Measurements from ENCODE around the gene OSBP2. TPM values are rescaled to one million over a fixed set of nuclear protein-coding genes. Genes with fewer than 3 reads are reported as not detected.
A peak's percentile ranks its signal among the peaks of the same experiment; 100 is the strongest.

The OSBP2 gene
- total RNA-seq, 2 experiments from 2014 or later: 0.58 to 0.72 TPM

GRCh38 chr22:30947816-30948454 lies 253.3 kb downstream of the OSBP2 start:
- POLR2A ChIA-PET: interaction anchor here (0.6 kb wide), 2 partner anchors 61 to 137 kb away, joined by 3 to 4 read pairs; no protein-coding TSS in a partner anchor
- intact Hi-C loops (cut with micrococcal nuclease): no loop called here
- no peak for DNase-seq
- CTCF ChIA-PET: interaction anchor here (0.7 to 2.0 kb wide), 3 partner anchors 132 to 137 kb away, joined by 3 to 14 read pairs (median 12); no protein-coding TSS in a partner anchor
- Mint-ChIP-seq H3K9me3 (no peaks in the 10 kb centered on the region), H3K36me3 (ENCODE audit: low read depth) (peaks cover 47% of the 10 kb centered on the region), H3K27me3 (no peaks in the 10 kb centered on the region), H3K4me1 (ENCODE audit: low read depth) (peaks cover 44% of the 10 kb centered on the region), H3K4me3 (no peak overlapping the region), H3K27ac (no peak overlapping the region)
- ATAC-seq: peak; percentile 61
- peak; percentile 38 for TF ChIP-seq CTCF (IDR thresholded peaks at IDR 0.05)

- no peak for TF ChIP-seq CTCF (IDR thresholded peaks at IDR 0.05)
- DNase-seq (no peak), ATAC-seq (no peak)
- Mint-ChIP-seq H3K4me3 (no peak overlapping the region), H3K27ac (no peak overlapping the region), H3K9me3 (no peaks in the 10 kb centered on the region), H3K36me3 (ENCODE audit: low read depth) (peaks cover 48% of the 10 kb centered on the region), H3K27me3 (no peaks in the 10 kb centered on the region), H3K4me1 (ENCODE audit: low read depth) (peaks cover 38% of the 10 kb centered on the region)
- intact Hi-C loops (cut with micrococcal nuclease): no loop called here
- CTCF ChIA-PET: interaction anchor here (0.7 to 2.0 kb wide), 5 partner anchors 15 to 136 kb away, joined by 3 to 12 read pairs (median 4); partner anchors contain the start of genes MORC2 and TUG1
- POLR2A ChIA-PET: no interaction called here
These were observed 254.3 kb downstream of the OSBP2 start for GRCh38 chr22:30948930-30949342.

DNA sequence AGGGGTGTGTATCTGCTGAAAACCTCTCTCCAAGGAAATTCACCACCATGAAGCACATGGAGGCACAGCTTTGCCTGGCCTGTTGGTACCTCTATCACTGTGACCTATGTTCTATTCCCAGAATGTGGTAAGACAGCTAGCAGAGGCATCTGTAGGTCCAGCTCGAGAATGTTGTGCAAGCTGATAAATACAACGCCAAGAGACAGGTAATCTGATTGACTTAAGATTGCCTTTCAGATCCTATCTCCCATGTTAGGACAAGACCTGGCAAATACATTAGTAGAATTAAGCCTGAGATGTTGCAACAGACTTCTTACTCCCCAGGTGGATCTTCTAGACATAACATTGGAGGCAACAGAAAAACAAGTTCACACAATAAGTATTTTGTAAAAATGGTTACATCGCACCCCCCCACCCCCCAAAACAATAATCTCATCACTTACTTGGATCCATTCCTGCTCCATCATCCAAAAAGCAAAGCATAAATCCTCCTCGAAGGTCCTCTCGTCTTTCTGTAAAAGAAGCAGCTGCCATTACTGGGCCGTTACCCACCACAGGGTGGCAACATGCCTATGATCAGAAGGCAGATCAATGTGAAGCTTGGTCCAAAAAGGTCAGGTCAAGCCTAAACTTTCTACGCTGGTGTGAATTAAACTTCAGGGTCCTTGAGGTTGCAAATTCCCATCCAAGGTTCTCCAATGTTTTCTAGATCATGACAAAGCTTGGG lies 255.4 kb downstream of the OSBP2 start:
- Mint-ChIP-seq H3K27ac (no peak overlapping the region), H3K9me3 (no peaks in the 10 kb centered on the region), H3K4me1 (ENCODE audit: low read depth) (peaks cover 34% of the 10 kb centered on the region), H3K27me3 (no peaks in the 10 kb centered on the region), H3K36me3 (ENCODE audit: low read depth) (peaks cover 44% of the 10 kb centered on the region), H3K4me3 (no peak overlapping the region)
- ATAC-seq (no peak), DNase-seq (no peak)
- ChIA-PET POLR2A (interaction anchor here (0.6 to 1.7 kb wide), 2 partner anchors 135 to 138 kb away, joined by 3 to 7 read pairs; no protein-coding TSS in a partner anchor), CTCF (interaction anchor here (1.0 to 2.0 kb wide), 5 partner anchors 10 to 135 kb away, joined by 3 to 12 read pairs (median 4); partner anchors contain the start of genes MORC2 and TUG1)
- TF ChIP-seq CTCF (IDR thresholded peaks at IDR 0.05): no peak
- intact Hi-C loops (cut with micrococcal nuclease): no loop called here

DNA sequence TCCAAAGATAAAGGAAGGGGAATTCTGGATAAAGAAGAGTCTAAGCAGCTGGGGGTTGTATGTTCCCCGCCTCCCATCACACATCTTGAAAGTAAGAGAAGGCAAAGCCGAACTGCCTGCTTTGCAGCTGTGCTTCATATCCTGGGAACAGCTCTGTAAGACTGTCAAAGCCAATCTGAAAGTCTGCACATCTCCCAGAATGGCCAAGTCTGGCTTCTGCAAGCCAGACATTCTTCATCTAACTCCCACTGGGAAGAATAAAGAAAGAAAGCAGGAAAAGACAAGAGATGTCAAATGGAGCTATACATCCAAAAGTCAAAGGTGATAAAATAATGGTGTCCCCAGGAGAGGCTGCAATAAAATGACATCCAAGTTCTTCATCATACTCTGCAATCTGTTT lies 258.5 kb downstream of the OSBP2 start:
- Mint-ChIP-seq H3K27me3 (no peaks in the 10 kb centered on the region), H3K9me3 (no peaks in the 10 kb centered on the region), H3K36me3 (ENCODE audit: low read depth) (peaks cover 51% of the 10 kb centered on the region), H3K4me1 (ENCODE audit: low read depth) (peaks cover 47% of the 10 kb centered on the region), H3K27ac (no peak overlapping the region), H3K4me3 (no peak overlapping the region)
- ChIA-PET CTCF (interaction anchor here (1.0 to 1.2 kb wide), 4 partner anchors 33 to 132 kb away, joined by 3 to 9 read pairs (median 3); no protein-coding TSS in a partner anchor), POLR2A (no interaction called here)
- intact Hi-C loops (cut with micrococcal nuclease): no loop called here
- TF ChIP-seq CTCF (IDR thresholded peaks at IDR 0.05): no peak
- ATAC-seq (no peak), DNase-seq (no peak)

Measured in activated CD8-positive, alpha-beta T cell treated with anti-CD3 and anti-CD28 coated beads for 36 hours (primary cell).